ENCODE data around the gene LPO.

LPO gene

GRCh38 chr17:58229881-58230280 is 8.5 kb upstream of the LPO start:
- no peak for DNase-seq

- DNase-seq, result peak; percentile 4
Measured at GRCh38 chr17:58231641-58232040, 6.7 kb upstream of the LPO start.

- DNase-seq, result peak; percentile 84
Measured at GRCh38 chr17:58232707-58233156, 5.7 kb upstream of the LPO start.

GRCh38 chr17:58233543-58233942 is 4.8 kb upstream of the LPO start:
- no peak for DNase-seq

- no peak for DNase-seq
Measured at GRCh38 chr17:58234512-58234911, 3.9 kb upstream of the LPO start.

GRCh38 chr17:58235821-58236220 is 2.6 kb upstream of the LPO start:
- DNase-seq, result no peak

GRCh38 chr17:58236394-58236793 is 2.0 kb upstream of the LPO start:
- DNase-seq, result no peak

- DNase-seq, result no peak
Measured at GRCh38 chr17:58239987-58240386, 1.6 kb downstream of the LPO start.

- DNase-seq, result no peak
Measured at GRCh38 chr17:58242171-58242784, 3.9 kb downstream of the LPO start.

- DNase-seq, result no peak
Measured at GRCh38 chr17:58244963-58245362, 6.6 kb downstream of the LPO start.

GRCh38 chr17:58245428-58246103 is 7.2 kb downstream of the LPO start:
- DNase-seq, result no peak

- DNase-seq, result no peak
Measured at GRCh38 chr17:58246104-58246740, 7.8 kb downstream of the LPO start.

GRCh38 chr17:58246781-58247180 is 8.4 kb downstream of the LPO start:
- no peak for DNase-seq

GRCh38 chr17:58247511-58248363 is 9.4 kb downstream of the LPO start:
- DNase-seq, result no peak

- no peak for DNase-seq
Measured at GRCh38 chr17:58248955-58249269, 10.5 kb downstream of the LPO start.

- DNase-seq, result peak; percentile 30
Measured at GRCh38 chr17:58249270-58250133, 11.1 kb downstream of the LPO start.

- DNase-seq, result no peak
Measured at GRCh38 chr17:58250344-58251011, 12.1 kb downstream of the LPO start.

GRCh38 chr17:58252141-58252540 is 13.8 kb downstream of the LPO start:
- no peak for DNase-seq

- DNase-seq, result no peak
Measured at GRCh38 chr17:58253082-58253481, 14.7 kb downstream of the LPO start.

- DNase-seq, result no peak
Measured at GRCh38 chr17:58254803-58255202, 16.4 kb downstream of the LPO start.

- DNase-seq, result no peak
Measured at GRCh38 chr17:58262149-58262548, 23.8 kb downstream of the LPO start.

- DNase-seq, result no peak
Measured at GRCh38 chr17:58263773-58264172, 25.4 kb downstream of the LPO start.
